LoVo (cell line): Measurements from ENCODE around the gene FOXN4.
"Not testable (repeated sequence)": the region's sequence is repeated elsewhere in the genome, so short reads cannot be mapped to it uniquely, and the experiment has no call there.

ENCODE experiments used
- DNase-seq: peaks from one replicate; pipeline ENCODE4 v3.0.0-alpha.2; 2016; ENCODE audit warnings: low spot score

FOXN4 gene, protein sequence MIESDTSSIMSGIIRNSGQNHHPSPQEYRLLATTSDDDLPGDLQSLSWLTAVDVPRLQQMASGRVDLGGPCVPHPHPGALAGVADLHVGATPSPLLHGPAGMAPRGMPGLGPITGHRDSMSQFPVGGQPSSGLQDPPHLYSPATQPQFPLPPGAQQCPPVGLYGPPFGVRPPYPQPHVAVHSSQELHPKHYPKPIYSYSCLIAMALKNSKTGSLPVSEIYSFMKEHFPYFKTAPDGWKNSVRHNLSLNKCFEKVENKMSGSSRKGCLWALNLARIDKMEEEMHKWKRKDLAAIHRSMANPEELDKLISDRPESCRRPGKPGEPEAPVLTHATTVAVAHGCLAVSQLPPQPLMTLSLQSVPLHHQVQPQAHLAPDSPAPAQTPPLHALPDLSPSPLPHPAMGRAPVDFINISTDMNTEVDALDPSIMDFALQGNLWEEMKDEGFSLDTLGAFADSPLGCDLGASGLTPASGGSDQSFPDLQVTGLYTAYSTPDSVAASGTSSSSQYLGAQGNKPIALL

DNA sequence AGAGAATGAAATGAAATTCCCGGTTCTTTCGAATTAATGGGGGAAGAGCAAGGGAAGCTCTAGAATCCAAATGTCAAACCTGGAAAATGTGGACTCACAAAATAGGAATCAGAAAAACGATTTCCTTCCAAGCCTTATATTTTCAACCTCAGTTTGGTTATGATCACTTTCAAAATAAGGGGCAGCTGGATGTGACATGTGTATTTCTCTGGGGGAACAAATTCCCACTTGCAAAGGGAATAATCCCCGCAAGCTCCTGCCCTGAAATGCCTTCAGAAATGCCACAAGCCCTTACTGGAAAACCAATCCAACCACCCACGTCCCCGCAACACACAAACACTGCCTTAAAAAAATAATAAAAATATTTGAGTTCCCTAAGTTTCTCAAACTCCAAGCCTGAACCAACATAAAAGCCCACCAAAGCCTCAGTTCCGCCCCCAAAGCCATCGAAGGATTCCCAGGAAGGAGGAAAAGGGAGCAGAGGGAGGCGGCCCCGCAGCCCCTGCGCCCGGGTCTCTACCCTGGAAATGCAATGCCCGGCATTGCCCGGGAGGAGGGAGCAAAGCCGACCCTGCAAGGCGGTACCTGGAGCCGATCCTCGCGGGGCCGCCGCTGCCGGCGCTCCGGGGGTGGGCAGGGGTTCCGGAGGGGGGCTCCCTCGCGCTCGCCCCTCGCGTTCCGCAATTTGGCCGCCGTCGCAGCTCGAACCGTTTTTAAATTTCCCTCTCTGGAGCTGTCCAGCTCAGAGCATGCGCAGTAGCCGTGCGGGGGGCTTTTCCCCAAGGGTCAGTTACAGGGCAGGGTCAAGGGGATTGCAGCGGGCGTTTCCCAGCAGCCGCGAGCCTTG, at the start of gene FOXN4:
FOXN4 (minus strand) TSS at position 751 of the 847 bp plus-strand sequence. CDS start 963 bp downstream, outside the sequence.
- no peak for DNase-seq

DNA sequence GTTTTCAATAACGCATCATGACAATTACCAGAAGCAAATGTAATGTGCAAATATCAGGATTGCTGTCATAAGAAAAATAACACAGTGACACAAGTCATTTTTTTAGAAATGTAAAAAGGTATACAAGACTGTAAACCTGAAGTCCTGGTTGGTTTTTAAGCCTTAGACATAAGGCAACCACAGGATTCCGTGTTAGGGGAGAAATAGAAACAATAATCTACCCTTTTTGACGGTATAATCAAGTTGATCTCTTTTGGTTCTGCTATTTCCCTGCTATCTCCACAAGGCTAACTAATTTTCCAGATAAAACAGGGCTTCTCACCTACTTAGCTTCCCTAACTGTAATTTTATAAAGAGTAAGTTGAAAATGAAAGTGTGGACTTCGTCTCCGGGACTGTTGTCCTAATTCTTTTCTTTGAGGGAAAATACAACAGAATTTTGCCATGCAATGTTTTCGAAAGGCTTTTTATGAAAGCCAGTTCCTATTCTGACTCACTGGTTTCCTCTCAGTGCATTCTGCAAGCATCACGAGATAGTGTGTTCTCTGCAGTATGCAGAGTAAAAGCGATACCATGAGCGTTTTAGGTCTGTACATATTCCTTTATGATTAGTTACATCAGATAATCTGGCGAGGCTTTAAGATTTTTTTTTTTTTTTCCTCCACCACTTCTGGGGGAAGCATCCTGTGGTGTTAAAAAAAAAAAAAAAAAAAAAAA, 49.2 kb upstream of the FOXN4 start:
- DNase-seq = no peak

DNA sequence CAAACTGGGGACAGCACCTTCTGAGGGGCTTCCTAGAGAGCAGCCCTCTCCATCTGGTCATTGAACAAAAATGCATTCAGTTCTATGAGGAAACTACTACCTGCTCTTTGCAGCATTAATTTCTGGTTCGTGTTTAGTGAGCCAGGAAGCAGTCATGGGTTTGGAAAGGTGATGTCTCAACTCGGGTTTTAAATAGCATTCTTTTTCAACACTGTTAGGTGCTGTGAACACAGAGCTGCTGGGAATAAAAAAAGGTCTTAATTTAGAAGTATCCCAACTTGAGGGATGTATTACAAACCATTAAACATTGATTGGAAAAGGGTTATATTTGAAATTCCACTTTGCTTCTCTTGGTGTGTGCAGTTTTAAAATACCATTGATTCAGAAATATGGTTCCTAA, 47.9 kb upstream of the FOXN4 start:
- no peak for DNase-seq

DNA sequence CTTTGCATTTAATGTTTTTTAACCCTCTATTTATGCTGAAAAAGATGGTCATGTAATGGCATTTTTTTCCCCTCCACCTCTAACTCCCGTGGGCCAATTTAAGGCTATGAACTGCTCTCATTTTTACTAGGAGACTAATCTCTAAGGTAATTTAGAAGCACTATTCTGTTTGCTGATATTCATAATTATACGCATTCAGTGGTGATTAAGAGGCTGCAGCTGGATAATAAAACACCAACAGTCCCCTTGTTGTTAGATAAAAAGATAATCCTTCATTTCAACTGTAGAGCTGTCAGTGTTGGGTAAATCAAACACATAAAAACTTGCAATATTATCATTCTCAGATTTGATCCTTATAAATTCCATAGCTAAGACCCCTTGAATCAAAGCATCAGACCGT, 47.5 kb upstream of the FOXN4 start:
- DNase-seq = no peak

DNA sequence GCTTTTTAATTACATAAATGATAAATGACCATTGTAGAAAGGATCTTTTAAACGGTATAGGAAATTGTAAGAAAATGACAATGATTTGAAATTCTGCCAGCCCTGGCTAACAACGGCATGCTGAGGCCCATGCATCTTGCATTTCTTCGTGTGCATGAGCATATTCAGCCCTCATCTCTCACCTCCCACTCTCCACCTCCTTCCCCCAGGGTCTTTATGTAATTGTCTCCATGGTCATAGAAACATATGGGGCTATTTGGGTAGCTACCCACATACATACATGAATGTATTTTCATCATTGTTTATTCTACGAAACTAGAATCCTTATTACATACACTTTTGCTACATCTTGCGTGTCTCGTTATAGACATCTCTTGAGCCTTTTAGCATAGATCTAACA, 43.1 kb upstream of the FOXN4 start:
- no peak for DNase-seq

DNA sequence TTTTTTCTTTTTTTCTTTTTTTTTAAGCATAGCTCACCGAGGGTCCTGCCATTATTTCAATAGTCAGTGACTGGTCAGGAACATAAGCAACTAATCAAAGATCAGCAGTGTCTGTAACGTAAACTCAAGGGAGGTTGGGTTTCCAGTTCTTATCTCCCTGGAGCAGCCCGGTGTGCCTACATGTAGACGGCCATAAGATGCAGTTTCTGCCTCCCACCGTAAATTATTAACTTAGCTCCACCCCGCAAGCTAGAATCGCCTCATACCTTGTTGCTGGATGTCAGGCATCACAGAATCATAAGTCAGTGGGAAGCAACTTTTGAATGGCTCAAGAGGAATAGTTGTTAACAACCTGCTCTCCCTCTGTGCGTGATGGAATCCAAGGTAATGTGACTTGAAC, 38.5 kb upstream of the FOXN4 start, which contains the start of gene MYO1H:
MYO1H (plus strand) TSS at position 312 of the 400 bp plus-strand sequence; CDS start at position 373, 61 bp downstream.
- no peak for DNase-seq

DNA sequence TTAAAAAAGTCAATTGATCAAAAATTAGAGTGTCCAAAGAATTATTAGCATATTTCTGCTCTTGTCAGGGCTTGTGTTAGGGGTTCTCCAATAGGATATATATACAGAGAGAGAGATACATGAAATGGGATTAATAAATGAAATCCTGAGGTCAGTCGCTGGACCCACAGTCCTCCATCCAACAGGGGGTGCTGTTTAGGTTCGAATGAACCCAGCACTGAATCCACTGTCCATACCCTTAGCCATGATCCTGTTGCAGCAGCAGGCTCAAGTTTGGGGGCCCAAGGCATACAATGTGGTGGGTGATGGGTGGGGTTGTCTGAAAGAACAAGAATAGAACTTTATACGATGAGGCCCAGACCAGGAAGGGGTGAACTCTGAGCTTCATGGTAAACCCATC, 37.8 kb upstream of the FOXN4 start:
- no peak for DNase-seq

DNA sequence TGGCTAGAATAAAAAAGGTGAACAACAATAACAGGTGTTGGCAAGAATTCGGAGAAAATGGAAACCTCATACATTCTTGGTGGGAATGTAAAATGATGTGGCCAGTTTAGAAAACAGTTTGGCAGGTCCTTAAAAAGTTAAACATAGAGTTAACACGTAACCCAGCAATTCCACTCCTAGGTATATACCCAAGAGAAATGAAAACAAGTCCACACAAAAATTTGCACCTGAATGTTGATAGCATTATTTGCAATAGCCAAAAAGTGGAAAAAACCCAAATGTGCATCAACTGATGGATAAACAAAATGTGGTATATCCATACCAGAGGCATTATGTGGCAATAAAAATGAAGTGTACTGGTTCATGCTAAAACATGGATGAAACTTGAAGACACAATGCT, 36.3 kb upstream of the FOXN4 start:
- no peak for DNase-seq

DNA sequence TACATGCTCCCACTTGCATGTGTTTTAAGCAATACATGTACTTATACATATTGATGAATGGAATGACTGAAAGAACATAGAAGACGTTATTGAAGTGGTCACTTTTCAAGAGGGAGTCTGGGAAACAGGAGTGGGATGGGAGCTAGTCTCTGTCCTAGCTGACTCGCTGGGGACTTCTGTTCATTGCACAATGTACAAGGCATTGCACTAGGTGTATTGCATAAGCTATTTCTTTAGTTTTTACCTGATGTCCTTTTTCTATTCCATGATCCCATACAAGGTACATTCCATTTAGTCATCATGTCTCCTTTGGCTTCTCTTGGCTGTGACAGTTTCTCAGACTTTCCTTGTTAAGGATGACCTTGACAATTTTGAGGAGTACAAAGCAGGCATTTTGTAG, 34.6 kb upstream of the FOXN4 start:
- DNase-seq = no peak

DNA sequence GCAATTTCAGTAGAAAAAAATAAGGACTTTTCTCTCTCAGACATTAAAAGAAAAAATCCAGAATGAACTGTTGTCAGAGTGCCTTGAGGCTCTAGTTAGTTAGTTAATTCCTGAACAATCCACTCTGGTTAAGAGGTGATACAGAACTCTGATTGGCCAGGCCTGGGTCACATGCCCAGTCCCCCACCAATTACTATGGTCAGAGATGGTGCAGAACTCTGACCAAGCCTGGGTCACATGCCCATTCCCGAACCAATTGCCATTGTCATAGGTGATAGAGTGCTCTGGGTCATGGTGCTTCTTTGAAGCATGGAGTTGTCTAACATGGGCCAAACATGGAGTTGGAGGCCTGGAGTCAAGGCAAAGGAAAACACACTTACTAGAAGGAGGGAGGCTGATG, 27.5 kb upstream of the FOXN4 start:
- no peak for DNase-seq

DNA sequence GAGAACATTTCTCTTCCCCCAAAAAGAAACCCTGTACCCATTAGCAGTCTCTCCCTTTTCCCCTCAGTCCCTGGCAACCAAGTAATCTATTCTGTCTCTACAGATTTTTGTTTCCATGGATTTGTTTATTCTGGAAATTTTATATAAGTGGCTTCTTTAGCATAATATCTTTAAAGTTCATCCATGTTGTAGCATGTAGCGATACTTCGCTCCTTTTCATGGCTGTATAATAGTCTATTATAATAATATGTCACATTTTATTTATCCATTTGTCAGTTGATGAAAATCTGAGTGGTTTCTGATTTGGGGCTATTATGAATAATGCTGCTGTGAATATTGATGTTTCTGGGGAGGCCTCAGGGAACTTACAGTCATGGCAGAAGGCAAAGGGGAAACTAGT, 25.8 kb upstream of the FOXN4 start:
- DNase-seq = no peak

DNA sequence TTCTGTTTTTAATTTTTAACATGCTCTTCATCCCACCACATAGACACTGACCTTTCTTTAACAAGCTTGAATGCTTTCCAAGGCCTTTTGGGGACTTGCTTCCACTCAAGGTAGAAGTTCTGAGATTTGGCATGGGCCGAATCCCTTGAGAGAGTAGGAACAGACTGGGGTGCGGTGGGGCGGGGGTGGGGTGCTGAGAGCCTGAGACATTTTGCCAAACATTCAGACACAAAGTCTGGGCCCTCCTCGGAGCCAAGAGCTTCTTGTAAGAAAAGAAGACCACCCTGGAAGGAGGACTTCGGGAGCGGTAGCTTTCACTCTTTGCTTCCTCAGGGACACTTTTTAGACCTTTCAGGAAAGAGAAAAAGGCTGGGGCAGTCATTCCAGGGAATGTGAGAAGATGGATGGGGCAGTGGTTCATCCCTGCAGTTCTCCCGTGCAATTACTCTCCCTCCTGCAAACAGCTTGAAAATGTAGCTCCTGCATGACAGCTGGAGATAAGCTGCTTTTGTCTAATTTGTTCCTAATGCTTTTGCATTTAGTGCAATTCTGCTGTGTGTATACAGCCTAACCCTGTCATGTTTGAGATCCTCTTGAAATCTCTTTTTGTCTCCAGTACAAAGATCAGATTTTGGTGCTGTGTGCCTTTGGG, 22.3 kb upstream of the FOXN4 start:
- DNase-seq = no peak

DNA sequence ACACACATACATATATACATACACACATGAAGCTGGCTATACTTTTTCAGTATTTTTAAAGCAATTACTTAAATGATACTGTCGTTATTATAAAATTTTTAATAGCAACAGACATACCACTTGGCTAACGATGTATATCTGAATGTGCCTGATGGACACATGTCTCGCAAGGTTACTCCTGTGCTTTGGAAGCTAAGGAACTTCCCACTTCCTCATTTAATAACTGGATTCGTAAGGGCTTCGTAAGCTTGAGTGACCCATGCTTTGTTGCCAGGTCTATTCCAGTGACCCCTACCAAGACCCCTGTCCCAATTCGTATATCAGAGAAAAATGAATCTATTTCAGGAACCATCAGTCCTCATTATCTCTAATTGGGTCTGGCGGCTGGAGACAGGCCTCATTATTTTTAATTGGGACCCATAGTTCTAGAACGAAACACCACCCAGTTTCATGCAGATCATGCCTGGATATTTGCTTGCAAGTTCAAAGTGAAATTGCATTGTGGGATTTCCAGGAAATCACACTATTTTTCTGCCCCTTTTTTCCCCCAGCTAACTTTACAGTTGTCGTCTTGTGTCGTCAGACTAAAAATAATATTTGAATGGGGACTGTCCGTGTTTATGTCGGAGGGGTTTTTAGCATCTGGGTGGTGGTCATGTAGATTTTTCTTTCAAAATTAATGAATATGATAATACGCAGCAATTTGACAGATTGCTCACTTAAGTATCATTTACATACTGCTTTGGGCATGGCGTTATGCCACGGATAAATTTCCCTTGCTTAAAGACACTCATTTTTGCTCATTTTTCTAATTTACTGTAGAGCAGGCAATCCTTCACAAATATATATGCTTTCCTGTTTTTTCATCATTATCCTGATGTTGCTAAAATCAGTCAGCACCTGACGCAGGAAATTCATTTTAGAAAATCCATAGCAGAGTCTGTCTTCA, 21.5 kb upstream of the FOXN4 start:
- no peak for DNase-seq

DNA sequence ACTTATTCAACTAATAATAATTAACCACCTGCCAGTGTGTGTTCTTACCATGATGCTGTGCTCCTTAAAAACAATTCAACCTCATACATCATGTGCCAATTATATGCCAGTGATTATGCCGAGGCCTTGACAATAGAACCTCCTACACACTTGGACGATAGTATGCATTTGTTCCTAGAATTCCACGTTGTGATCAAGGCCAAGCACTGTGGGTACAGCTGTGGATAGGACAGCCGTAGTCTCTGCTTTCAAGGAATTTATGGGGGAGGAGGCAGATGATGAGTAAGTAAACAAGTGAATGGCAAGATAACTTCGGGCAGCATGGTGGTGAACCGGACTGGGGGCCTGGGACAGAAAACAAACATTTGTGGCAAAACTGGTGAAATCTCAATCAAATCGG, 20.6 kb upstream of the FOXN4 start:
- DNase-seq = no peak

DNA sequence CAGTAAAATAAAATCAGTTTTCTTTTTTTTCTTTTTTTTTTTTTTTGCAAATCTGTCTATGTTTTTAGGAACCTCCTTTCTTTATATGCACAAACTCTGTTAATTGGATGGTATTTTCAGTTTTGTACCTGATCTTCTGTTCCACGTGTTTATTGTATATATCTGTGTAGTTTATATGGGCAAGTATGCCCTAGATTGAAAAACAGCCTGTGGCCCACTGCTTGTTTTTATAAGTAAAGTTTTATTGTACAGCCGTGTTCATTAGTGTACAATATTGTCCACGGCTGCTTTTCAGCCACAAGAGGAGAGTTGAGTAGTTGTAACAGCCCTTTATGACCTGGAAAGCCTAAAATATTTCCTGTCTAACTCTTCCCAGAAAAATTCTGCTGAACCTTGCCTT, 19.9 kb upstream of the FOXN4 start:
- DNase-seq = no peak

DNA sequence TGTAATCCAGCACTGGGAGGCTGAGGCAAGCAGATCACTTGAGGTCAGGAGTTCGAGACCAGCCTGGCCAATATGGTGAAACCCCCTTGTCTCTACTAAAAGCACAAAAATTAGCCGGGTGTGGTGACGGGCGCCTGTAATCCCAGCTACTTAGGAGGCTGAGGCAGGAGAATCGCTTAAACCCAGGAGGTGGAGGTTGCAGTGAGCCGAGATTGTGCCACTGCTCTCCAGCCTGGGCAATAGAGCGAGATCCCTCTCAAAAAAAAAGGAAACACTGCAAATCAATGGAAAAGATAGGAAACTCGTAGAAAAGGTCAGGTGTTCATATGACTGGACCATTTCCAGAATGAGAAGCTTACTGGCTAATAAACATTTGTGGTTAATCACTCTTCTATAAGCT, 12.2 kb upstream of the FOXN4 start:
- not testable (repeated sequence) for DNase-seq

DNA sequence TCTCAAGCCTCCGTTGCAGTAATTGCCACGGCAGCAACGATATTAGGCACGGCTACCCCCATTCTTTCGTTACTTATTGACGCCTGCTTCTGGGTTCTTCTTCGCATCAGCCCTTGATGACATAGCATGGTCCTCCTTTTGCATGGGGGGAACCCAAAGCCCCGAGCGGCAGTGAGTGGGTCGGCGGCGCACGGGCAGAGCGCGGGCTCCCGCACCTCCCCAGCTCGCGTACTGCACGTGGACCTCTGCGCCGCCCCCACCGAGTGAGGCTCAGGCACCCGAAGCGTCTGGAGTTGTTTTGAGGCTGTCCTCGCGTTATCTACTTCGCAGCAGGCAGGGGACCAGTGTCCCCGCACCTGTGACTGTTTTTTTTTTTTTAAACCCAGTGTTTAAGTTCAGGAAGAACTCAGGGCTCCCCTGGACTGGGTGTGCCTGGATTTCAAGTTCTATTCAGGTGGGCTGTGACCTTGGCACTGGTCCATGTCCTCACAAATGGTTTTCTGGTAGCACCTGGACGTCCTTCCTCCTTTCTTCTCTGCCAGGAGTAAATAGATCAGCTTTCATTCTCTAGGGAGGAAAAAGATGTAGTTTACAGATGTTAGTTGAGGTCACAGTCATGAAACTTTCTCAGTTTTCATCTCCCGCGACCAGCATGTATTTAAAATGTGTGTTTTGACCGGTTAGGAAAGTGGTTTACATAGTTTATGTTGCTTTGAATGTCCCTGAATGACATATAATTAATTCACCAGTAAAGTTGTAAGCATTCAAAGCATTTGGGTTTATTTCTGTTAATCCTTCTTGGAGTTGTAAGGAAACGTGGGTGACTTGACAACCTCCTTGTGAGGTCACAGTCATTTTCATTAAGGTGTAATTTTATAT, 1.4 kb upstream of the FOXN4 start:
- DNase-seq = peak; percentile 16

DNA sequence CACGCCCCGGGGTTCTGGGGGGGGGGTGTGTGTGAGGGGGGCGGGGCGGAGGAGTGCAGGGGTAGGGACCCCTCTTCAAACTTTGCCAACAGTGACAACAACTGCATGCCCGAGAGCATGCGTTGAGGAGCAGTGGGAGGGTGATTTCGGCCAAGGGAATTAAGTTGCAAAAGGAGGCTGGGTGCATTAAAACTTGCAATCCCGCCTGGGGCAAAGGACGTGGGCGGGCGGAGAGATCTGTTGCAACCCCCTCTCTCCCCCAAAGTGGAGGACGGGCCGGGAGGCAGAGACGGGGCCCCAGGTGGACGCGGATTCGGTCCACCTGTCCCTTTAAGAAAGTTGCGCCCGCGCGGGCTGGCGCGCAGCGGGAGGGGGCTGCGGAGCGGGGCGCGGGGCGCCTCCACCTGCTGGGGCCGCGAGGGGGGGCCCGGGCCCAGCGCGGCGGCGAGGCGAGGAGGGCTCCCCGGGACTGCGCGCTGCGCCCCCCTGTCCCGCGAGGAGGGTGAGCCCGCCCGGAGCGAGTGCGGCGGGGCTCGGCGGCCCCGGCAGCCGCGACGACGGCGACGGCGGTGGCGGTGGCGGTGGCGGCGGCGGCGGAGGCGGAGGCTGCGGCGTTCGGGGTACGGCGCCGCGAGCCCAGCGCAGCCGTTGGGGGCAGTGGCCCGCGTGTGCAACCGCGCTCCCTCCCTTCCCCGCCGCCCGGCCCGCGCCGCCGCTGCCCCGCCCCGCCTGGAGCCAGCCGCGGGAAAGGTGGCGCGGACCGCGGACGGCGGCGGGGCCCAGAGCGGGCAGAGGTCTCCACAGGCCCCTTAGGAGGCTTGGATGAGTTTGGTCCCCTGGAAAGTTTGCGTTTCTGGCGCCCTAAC, 530 bp upstream of the FOXN4 start:
- DNase-seq = peak; percentile 45

DNA sequence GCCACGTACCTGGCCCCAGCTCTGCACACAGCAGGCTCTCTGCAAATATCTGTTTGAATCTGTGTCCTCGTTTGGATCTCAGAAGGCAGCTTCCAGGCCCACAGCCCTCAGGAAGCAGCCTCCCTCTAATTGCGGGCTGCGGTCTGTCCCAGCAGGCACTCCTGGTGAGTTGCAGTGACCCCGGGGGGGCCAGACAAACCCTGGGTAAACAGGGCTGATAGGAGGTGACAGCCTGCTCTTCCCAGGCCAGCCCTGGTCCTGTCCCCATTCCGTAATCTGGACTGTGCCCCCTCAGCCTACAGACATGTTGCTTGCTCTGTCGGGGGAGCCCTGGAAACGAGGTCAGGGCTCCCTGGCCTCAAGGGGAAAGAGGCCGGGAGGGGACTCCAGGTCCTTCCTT, 2.0 kb downstream of the FOXN4 start:
- DNase-seq = no peak
